HCT116 (cell line): Measurements from ENCODE around the gene GLO1.

Experiments
- CEBPB ChIP-seq: IDR thresholded peaks from 2 replicates; pipeline ENCODE4 v1.6.1; 2012; ENCODE audit warnings: low read depth
- EZH2 ChIP-seq: fragments of 200-600 bp; sonication (generic); IDR thresholded peaks from 2 replicates; pipeline ENCODE4 v1.6.1; 2017; ENCODE audit warnings: antibody characterized with exemption, mixed run types
- FOSL1 ChIP-seq: IDR thresholded peaks from 2 replicates; pipeline ENCODE4 v1.6.1; 2012; ENCODE audit warnings: low read depth
- POLR2A ChIP-seq: IDR thresholded peaks from 2 replicates; pipeline ENCODE4 v1.7.0; 2011; ENCODE audit warnings: borderline replicate concordance; ENCODE audit not compliant: insufficient read depth, insufficient read length; ENCODE audit errors: extremely low read depth
- POLR2AphosphoS5 ChIP-seq: IDR thresholded peaks from 2 replicates; pipeline ENCODE4 v1.6.1; 2011; ENCODE audit warnings: mild to moderate bottlenecking, low read depth, low read length, moderate library complexity
- SRF ChIP-seq: IDR thresholded peaks from 2 replicates; pipeline ENCODE4 v1.6.1; 2012; ENCODE audit warnings: low read depth
- TF ChIP-seq, protein P1 (sequence below), 3 experiments: fragments of 200-600 bp in 1 of 3; sonication (generic) in 1 of 3; IDR thresholded peaks in 2 of 3; conservative IDR thresholded peaks in 1 of 3; 2 replicates each; pipeline ENCODE4 v1.5.1; 2012 to 2017; ENCODE audit warnings: low read depth in 2 of 3, low read length in 2 of 3, antibody characterized with exemption in 1 of 3, borderline replicate concordance in 1 of 3, control low read depth in 1 of 3, mild to moderate bottlenecking in 1 of 3, mixed read lengths in 1 of 3, mixed run types in 1 of 3, moderate library complexity in 1 of 3; ENCODE audit not compliant: insufficient read depth in 1 of 3
- TF ChIP-seq, protein P2 (sequence below): IDR thresholded peaks from 2 replicates; pipeline ENCODE4 v1.6.1; 2012
- TF ChIP-seq, protein P3 (sequence below): IDR thresholded peaks from 2 replicates; pipeline ENCODE4 v1.6.1; 2011; ENCODE audit warnings: mild to moderate bottlenecking, low read length, moderate library complexity; ENCODE audit not compliant: insufficient replicate concordance; ENCODE audit errors: extremely low read depth
- TF ChIP-seq, protein P4 (sequence below): IDR thresholded peaks from 2 replicates; pipeline ENCODE4 v1.6.1; 2012; ENCODE audit warnings: low read depth

DNA sequence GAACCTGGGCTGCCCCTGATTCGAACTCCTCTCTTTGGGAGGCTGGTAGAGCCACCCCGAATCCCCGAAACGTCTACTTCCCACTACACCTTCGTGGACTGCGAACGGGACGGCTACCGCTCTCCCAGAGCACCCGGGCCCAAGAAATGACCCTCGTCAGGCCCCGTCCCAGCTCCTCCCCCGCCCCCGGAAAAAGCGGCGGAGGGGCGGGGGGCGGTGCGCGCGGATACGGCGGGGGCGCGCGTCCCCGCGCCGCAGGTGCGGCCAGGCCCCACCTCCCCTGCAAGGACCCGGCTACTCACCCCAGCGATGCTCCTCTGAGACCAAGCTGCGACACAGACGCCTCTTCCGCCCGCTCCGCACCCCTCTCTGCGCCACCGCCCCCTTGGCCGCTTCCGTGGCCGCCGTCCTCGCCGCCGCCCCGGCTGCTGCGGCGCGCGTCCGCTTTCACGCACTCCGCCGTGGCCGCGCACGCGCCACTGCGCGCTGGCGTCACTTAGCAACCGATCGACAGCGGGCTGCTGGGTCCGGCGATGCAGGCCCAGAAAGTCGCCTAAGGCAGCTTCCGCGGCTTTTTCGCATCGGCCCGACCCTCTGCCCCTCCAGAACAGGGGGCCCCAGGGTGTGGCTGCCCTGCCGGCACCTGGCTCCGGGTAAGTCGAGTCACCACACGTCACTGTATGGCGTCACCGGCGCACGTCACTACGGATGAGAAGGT is 63.3 kb downstream of the GLO1 start, which contains the start of gene BTBD9:
- no peak for TF ChIP-seq FOSL1
- no peak for TF ChIP-seq EZH2
- TF ChIP-seq, protein P1, sequence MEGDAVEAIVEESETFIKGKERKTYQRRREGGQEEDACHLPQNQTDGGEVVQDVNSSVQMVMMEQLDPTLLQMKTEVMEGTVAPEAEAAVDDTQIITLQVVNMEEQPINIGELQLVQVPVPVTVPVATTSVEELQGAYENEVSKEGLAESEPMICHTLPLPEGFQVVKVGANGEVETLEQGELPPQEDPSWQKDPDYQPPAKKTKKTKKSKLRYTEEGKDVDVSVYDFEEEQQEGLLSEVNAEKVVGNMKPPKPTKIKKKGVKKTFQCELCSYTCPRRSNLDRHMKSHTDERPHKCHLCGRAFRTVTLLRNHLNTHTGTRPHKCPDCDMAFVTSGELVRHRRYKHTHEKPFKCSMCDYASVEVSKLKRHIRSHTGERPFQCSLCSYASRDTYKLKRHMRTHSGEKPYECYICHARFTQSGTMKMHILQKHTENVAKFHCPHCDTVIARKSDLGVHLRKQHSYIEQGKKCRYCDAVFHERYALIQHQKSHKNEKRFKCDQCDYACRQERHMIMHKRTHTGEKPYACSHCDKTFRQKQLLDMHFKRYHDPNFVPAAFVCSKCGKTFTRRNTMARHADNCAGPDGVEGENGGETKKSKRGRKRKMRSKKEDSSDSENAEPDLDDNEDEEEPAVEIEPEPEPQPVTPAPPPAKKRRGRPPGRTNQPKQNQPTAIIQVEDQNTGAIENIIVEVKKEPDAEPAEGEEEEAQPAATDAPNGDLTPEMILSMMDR (IDR thresholded peaks at IDR 0.05 in 2 of 3, conservative IDR thresholded peaks at IDR 0.05 in 1 of 3; ENCODE audit: borderline replicate concordance in 1 of 3, insufficient read depth in 1 of 3, low read depth in 2 of 3, low read length in 2 of 3), result no peak
- TF ChIP-seq, protein P2, sequence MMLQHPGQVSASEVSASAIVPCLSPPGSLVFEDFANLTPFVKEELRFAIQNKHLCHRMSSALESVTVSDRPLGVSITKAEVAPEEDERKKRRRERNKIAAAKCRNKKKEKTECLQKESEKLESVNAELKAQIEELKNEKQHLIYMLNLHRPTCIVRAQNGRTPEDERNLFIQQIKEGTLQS, result no peak
- TF ChIP-seq POLR2A, result peak; percentile 30
- no peak for TF ChIP-seq SRF
- TF ChIP-seq, protein P3, sequence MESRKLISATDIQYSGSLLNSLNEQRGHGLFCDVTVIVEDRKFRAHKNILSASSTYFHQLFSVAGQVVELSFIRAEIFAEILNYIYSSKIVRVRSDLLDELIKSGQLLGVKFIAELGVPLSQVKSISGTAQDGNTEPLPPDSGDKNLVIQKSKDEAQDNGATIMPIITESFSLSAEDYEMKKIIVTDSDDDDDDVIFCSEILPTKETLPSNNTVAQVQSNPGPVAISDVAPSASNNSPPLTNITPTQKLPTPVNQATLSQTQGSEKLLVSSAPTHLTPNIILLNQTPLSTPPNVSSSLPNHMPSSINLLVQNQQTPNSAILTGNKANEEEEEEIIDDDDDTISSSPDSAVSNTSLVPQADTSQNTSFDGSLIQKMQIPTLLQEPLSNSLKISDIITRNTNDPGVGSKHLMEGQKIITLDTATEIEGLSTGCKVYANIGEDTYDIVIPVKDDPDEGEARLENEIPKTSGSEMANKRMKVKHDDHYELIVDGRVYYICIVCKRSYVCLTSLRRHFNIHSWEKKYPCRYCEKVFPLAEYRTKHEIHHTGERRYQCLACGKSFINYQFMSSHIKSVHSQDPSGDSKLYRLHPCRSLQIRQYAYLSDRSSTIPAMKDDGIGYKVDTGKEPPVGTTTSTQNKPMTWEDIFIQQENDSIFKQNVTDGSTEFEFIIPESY, result peak; percentile 51
- TF ChIP-seq CEBPB, result no peak
- TF ChIP-seq POLR2AphosphoS5, result peak; percentile 71
- TF ChIP-seq, protein P4, sequence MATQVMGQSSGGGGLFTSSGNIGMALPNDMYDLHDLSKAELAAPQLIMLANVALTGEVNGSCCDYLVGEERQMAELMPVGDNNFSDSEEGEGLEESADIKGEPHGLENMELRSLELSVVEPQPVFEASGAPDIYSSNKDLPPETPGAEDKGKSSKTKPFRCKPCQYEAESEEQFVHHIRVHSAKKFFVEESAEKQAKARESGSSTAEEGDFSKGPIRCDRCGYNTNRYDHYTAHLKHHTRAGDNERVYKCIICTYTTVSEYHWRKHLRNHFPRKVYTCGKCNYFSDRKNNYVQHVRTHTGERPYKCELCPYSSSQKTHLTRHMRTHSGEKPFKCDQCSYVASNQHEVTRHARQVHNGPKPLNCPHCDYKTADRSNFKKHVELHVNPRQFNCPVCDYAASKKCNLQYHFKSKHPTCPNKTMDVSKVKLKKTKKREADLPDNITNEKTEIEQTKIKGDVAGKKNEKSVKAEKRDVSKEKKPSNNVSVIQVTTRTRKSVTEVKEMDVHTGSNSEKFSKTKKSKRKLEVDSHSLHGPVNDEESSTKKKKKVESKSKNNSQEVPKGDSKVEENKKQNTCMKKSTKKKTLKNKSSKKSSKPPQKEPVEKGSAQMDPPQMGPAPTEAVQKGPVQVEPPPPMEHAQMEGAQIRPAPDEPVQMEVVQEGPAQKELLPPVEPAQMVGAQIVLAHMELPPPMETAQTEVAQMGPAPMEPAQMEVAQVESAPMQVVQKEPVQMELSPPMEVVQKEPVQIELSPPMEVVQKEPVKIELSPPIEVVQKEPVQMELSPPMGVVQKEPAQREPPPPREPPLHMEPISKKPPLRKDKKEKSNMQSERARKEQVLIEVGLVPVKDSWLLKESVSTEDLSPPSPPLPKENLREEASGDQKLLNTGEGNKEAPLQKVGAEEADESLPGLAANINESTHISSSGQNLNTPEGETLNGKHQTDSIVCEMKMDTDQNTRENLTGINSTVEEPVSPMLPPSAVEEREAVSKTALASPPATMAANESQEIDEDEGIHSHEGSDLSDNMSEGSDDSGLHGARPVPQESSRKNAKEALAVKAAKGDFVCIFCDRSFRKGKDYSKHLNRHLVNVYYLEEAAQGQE, result no peak
